Cardiac muscle cell (in vitro differentiated cells and primary cell): ENCODE results near the gene PTCD3. TPM values are rescaled to one million over a fixed set of nuclear protein-coding genes. Genes with fewer than 3 reads are reported as not detected.

ENCODE experiments used
- DNase-seq, 2 donors: peaks; one replicate each; pipeline versions ENCODE4 v3.0.0 to v3.0.0-alpha.2; 2010 to 2017; ENCODE audit warnings: low read depth in 1 of 2, low spot score in 1 of 2
- H3K27ac ChIP-seq: fragments of 200-600 bp; sonication (generic); 2 replicates; pipeline ENCODE4 v1.5.1; 2016
- H3K27me3 ChIP-seq: fragments of 200-600 bp; sonication (generic); 2 replicates; pipeline ENCODE4 v1.6.0; 2016; ENCODE audit warnings: control low read depth
- H3K36me3 ChIP-seq: fragments of 200-600 bp; sonication (generic); 2 replicates; pipeline ENCODE4 v1.5.1; 2016; ENCODE audit warnings: control low read depth
- H3K4me1 ChIP-seq: fragments of 200-600 bp; sonication (generic); 2 replicates; pipeline ENCODE4 v1.8.1; 2017; ENCODE audit warnings: low read depth, mild to moderate bottlenecking, mixed run types
- H3K4me3 ChIP-seq: fragments of 200-600 bp; sonication (generic); 2 replicates; pipeline ENCODE4 v1.5.1; 2016; ENCODE audit warnings: mild to moderate bottlenecking
- H3K9me3 ChIP-seq: fragments of 200-600 bp; sonication (generic); 2 replicates; pipeline ENCODE4 v1.5.1; 2017; ENCODE audit warnings: low read depth, mild to moderate bottlenecking, control low read depth
- CTCF ChIP-seq: IDR thresholded peaks from 2 replicates; pipeline ENCODE4 v1.5.1; 2012; ENCODE audit warnings: low read depth, mild to moderate bottlenecking, low read length
- polyA plus RNA-seq: library from polyadenylated mRNA; unstranded; fragments of >200 nt; fragmentation: Nextera tagmentation; extraction: Ambion mirVana; gene quantifications from 2 replicates; pipeline ENCODE4 v1.2.1, GENCODE V29; 2016
- total RNA-seq: library from RNA; depleted of rRNA; stranded (reverse); fragments of >200 nt; gene quantifications from 2 replicates; pipeline ENCODE4 v1.2.3, GENCODE V29; 2016

PTCD3 gene
- total RNA-seq: 107 and 180 TPM in 2 replicates
- 112 and 174 TPM in 2 replicates for polyA plus RNA-seq

- Histone ChIP-seq H3K4me3 (peak within 1 kb of the TSS; percentile 65), H3K36me3 (peaks cover 14% of the 10 kb centered on the region), H3K4me1 (peaks cover 10% of the 10 kb centered on the region), H3K9me3 (no peaks in the 10 kb centered on the region), H3K27me3 (no peaks in the 10 kb centered on the region), H3K27ac (peak within 1 kb of the TSS; percentile 93)
- peak; percentile 97 for DNase-seq
- no peak for TF ChIP-seq CTCF
These were observed at the start of gene PTCD3 for GRCh38 chr2:86105969-86106945. Gene PTCD3, plus strand, starts transcription at chr2:86106235. Its CDS starts 13 bp downstream, at chr2:86106248.

GRCh38 chr2:86056590-86057331 is 49.3 kb upstream of the PTCD3 start:
- Histone ChIP-seq H3K4me3 (no peak overlapping the region), H3K27ac (no peak overlapping the region), H3K9me3 (no peaks in the 10 kb centered on the region), H3K36me3 (peaks cover 13% of the 10 kb centered on the region), H3K27me3 (no peaks in the 10 kb centered on the region), H3K4me1 (no peaks in the 10 kb centered on the region)
- no peak for TF ChIP-seq CTCF
- DNase-seq: no peak

- Histone ChIP-seq H3K36me3 (peaks cover 31% of the 10 kb centered on the region), H3K27me3 (no peaks in the 10 kb centered on the region), H3K4me1 (peaks cover 10% of the 10 kb centered on the region), H3K4me3 (no peak overlapping the region), H3K9me3 (no peaks in the 10 kb centered on the region), H3K27ac (peak overlapping the region; percentile 6)
- peak in 1 of 2 donors; percentile 76 for DNase-seq
- TF ChIP-seq CTCF: no peak
These were observed 44.0 kb upstream of the PTCD3 start for GRCh38 chr2:86062043-86062442.

- Histone ChIP-seq H3K9me3 (no peaks in the 10 kb centered on the region), H3K4me3 (no peak overlapping the region), H3K27me3 (no peaks in the 10 kb centered on the region), H3K36me3 (peaks cover 37% of the 10 kb centered on the region), H3K4me1 (peaks cover 10% of the 10 kb centered on the region), H3K27ac (no peak overlapping the region)
- no peak for DNase-seq
- no peak for TF ChIP-seq CTCF
These were observed 42.0 kb upstream of the PTCD3 start for GRCh38 chr2:86064006-86064405.

- no peak for TF ChIP-seq CTCF
- DNase-seq: peak in 1 of 2 donors; percentile 41
- Histone ChIP-seq H3K36me3 (peaks cover 45% of the 10 kb centered on the region), H3K27me3 (no peaks in the 10 kb centered on the region), H3K4me3 (no peak overlapping the region), H3K27ac (peak overlapping the region; percentile 16), H3K4me1 (peaks cover 10% of the 10 kb centered on the region), H3K9me3 (no peaks in the 10 kb centered on the region)
These were observed 40.5 kb upstream of the PTCD3 start for GRCh38 chr2:86065512-86065911.
